H9 (cell line): ENCODE measurements around the gene NEAT1. TPM values are rescaled to one million over a fixed set of nuclear protein-coding genes. Genes with fewer than 3 reads are reported as not detected.

Experiments used
- DNase-seq: peaks from one replicate; pipeline ENCODE4 v3.0.0-alpha.2; 2017
- H2AFZ ChIP-seq: one replicate; pipeline ENCODE4 v1.6.1; 2013; ENCODE audit warnings: mild to moderate bottlenecking, low read length, control low read depth, moderate library complexity
- H2AK5ac ChIP-seq: 2 replicates; pipeline ENCODE4 v1.6.1; 2013; ENCODE audit warnings: low read length, control low read depth, mixed read lengths; ENCODE audit not compliant: insufficient read length
- H2BK120ac ChIP-seq: one replicate; pipeline ENCODE4 v1.6.1; 2013; ENCODE audit warnings: low read depth, mild to moderate bottlenecking, low read length, control low read depth, inconsistent platforms; ENCODE audit not compliant: poor library complexity, severe bottlenecking
- H2BK12ac ChIP-seq: 2 replicates; pipeline ENCODE4 v1.6.1; 2013; ENCODE audit warnings: low read length, control low read depth, mixed read lengths, low read depth; ENCODE audit not compliant: insufficient read length
- H2BK15ac ChIP-seq: 2 replicates; pipeline ENCODE4 v1.6.1; 2013; ENCODE audit warnings: low read depth, low read length, control low read depth
- H2BK20ac ChIP-seq: one replicate; pipeline ENCODE4 v1.6.1; 2013; ENCODE audit warnings: low read depth, mild to moderate bottlenecking, low read length, control low read depth, inconsistent platforms; ENCODE audit not compliant: poor library complexity, severe bottlenecking
- H2BK5ac ChIP-seq: 2 replicates; pipeline ENCODE4 v1.6.1; 2013; ENCODE audit warnings: low read length, control low read depth, mixed read lengths; ENCODE audit not compliant: insufficient read length
- H3K14ac ChIP-seq: 2 replicates; pipeline ENCODE4 v1.6.1; 2013; ENCODE audit warnings: low read length, control low read depth; ENCODE audit not compliant: insufficient read depth
- H3K18ac ChIP-seq: 2 replicates; pipeline ENCODE4 v1.6.1; 2013; ENCODE audit warnings: low read depth, mild to moderate bottlenecking, mixed read lengths, low read length, control low read depth; ENCODE audit not compliant: insufficient read length
- H3K23ac ChIP-seq: 2 replicates; pipeline ENCODE4 v1.6.1; 2013; ENCODE audit warnings: low read length, control low read depth, mixed read lengths, low read depth; ENCODE audit not compliant: insufficient read length
- H3K23me2 ChIP-seq: 2 replicates; pipeline ENCODE4 v1.6.1; 2013; ENCODE audit warnings: low read depth, mild to moderate bottlenecking, mixed read lengths, low read length, control low read depth; ENCODE audit not compliant: insufficient read length, poor library complexity, severe bottlenecking
- H3K27ac ChIP-seq: 2 replicates; pipeline ENCODE4 v1.5.1; 2013; ENCODE audit warnings: low read length, control low read depth, mixed read lengths, low read depth; ENCODE audit not compliant: insufficient read length
- H3K27me3 ChIP-seq: 2 replicates; pipeline ENCODE4 v1.6.1; 2013; ENCODE audit warnings: low read length, control low read depth, inconsistent platforms; ENCODE audit not compliant: insufficient read depth
- H3K4ac ChIP-seq: 2 replicates; pipeline ENCODE4 v1.6.1; 2013; ENCODE audit warnings: low read depth, mild to moderate bottlenecking, control low read depth, inconsistent platforms, low read length, moderate library complexity
- H3K4me1 ChIP-seq: 2 replicates; pipeline ENCODE4 v1.6.1; 2013; ENCODE audit warnings: low read length, control low read depth, inconsistent platforms; ENCODE audit not compliant: insufficient read depth
- H3K4me2 ChIP-seq: 2 replicates; pipeline ENCODE4 v1.6.1; 2013; ENCODE audit warnings: low read length, control low read depth, mixed read lengths; ENCODE audit not compliant: insufficient read length, insufficient read depth
- H3K56ac ChIP-seq: 2 replicates; pipeline ENCODE4 v1.6.1; 2013; ENCODE audit warnings: low read depth, mild to moderate bottlenecking, mixed read lengths, low read length, control low read depth; ENCODE audit not compliant: insufficient read length
- H3K79me1 ChIP-seq: 2 replicates; pipeline ENCODE4 v1.6.1; 2013; ENCODE audit warnings: low read depth, mild to moderate bottlenecking, moderate library complexity, low read length, control low read depth, inconsistent platforms; ENCODE audit not compliant: insufficient read depth, poor library complexity, severe bottlenecking
- H3K79me2 ChIP-seq: 2 replicates; pipeline ENCODE4 v1.6.1; 2013; ENCODE audit warnings: low read length, control low read depth, inconsistent platforms; ENCODE audit not compliant: insufficient read depth
- H3K9ac ChIP-seq: 2 replicates; pipeline ENCODE4 v1.6.1; 2013; ENCODE audit warnings: low read length, control low read depth, mixed read lengths; ENCODE audit not compliant: insufficient read length; ENCODE audit errors: extremely low read depth
- H3K9me3 ChIP-seq: one replicate; pipeline ENCODE4 v1.6.1; 2013; ENCODE audit warnings: low read depth, low read length, inconsistent platforms; ENCODE audit not compliant: control insufficient read depth
- H3T11ph ChIP-seq: one replicate; pipeline ENCODE4 v1.6.1; 2013; ENCODE audit warnings: mild to moderate bottlenecking, low read length, control low read depth, inconsistent platforms
- H4K20me1 ChIP-seq: one replicate; pipeline ENCODE4 v1.6.1; 2013; ENCODE audit not compliant: control insufficient read depth, insufficient read length, insufficient read depth
- H4K5ac ChIP-seq: 2 replicates; pipeline ENCODE4 v1.6.1; 2013; ENCODE audit warnings: low read depth, mild to moderate bottlenecking, mixed read lengths, low read length, control low read depth; ENCODE audit not compliant: insufficient read length
- H4K8ac ChIP-seq: replicated peaks from 2 replicates; pipeline ENCODE4 v1.6.1; 2013; ENCODE audit warnings: low read length, control low read depth, mixed read lengths, low read depth; ENCODE audit not compliant: insufficient read length
- H4K91ac ChIP-seq: 2 replicates; pipeline ENCODE4 v1.6.1; 2013; ENCODE audit warnings: low read depth, mild to moderate bottlenecking, moderate library complexity, mixed read lengths, low read length, control low read depth; ENCODE audit not compliant: insufficient read length
- H3K27ac Mint-ChIP-seq, 3 experiments: 2 replicates in 2 of 3; 3 replicates in 1 of 3; pipeline ENCODE4 v1.8.0; 2020 to 2021; ENCODE audit warnings: mixed read lengths in 3 of 3, mild to moderate bottlenecking in 1 of 3, moderate library complexity in 1 of 3
- H3K27me3 Mint-ChIP-seq: 2 replicates; pipeline ENCODE4 v1.8.0; 2021; ENCODE audit warnings: low read depth, mild to moderate bottlenecking, moderate library complexity, mixed read lengths
- H3K36me3 Mint-ChIP-seq, 3 experiments: 2 replicates in 2 of 3; 3 replicates in 1 of 3; pipeline ENCODE4 v1.8.0; 2020 to 2021; ENCODE audit warnings: low read depth in 3 of 3, mixed read lengths in 3 of 3; ENCODE audit not compliant: insufficient read depth in 1 of 3
- H3K4me1 Mint-ChIP-seq, 2 experiments: 2 replicates each; pipeline ENCODE4 v1.8.0; 2020; ENCODE audit warnings: mixed read lengths in 2 of 2
- H3K4me3 Mint-ChIP-seq, 2 experiments: 2 replicates in 1 of 2; 3 replicates in 1 of 2; pipeline ENCODE4 v1.8.0; 2020 to 2021; ENCODE audit warnings: mild to moderate bottlenecking in 2 of 2, mixed read lengths in 2 of 2, moderate library complexity in 1 of 2
- H3K9me3 Mint-ChIP-seq, 2 experiments: 2 replicates in 1 of 2; 3 replicates in 1 of 2; pipeline ENCODE4 v1.8.0; 2020; ENCODE audit warnings: mild to moderate bottlenecking in 2 of 2, mixed read lengths in 2 of 2, moderate library complexity in 1 of 2
- WGBS: extraction: QIAGEN DNeasy Blood & Tissue Kit; methylation state at CpG from one replicate; pipeline ENCODE4 v1.1.7; 2013; ENCODE audit warnings: missing lambda C conversion rate, low lambda C conversion rate, mixed read lengths; ENCODE audit not compliant: insufficient read length; ENCODE audit errors: extremely low coverage; 5-methylcytosine and 5-hydroxymethylcytosine counted together
- total RNA-seq: library from RNA; stranded (reverse); gene quantifications from 2 replicates; pipeline ENCODE4 v1.2.1, GENCODE V29; 2021
- TF ChIP-seq, protein P1 (sequence below): fragments of 200-600 bp; sonication (generic); conservative IDR thresholded peaks from 3 replicates; pipeline ENCODE4 v1.8.0; 2021; ENCODE audit warnings: antibody characterized with exemption, mild to moderate bottlenecking

The NEAT1 gene
- total RNA-seq, 1 experiment from 2014 or later = 12.7 TPM

DNA sequence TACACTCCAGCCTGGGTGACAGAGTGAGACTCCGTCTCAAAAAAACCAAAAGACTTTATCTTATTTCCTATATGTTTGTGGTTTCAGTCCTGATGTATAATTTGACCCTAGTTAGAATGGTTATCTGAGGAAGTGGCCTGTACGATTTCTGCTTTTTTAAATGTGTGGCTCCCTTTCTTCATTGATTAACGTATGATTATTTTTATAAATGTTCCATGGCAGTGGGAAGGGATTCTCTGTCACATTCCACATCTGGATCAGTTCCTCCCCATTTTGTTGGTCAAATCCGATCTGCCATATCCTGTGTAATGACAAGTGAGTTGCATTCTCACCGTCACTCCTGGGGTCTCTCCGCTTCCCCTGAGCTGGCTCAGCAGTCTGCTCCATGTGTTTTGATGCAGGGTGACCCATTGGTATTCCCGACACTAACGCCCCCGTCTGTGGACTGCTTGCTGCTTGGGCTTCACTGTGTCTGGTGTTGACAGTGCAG lies 20.3 kb downstream of the NEAT1 start:
- H3K79me2 ChIP-seq = no peaks in the 10 kb centered on the region
- H3K79me1 ChIP-seq = no peaks in the 10 kb centered on the region
- no peaks in the 10 kb centered on the region for H3K4me1 ChIP-seq
- H4K8ac ChIP-seq = no peak overlapping the region
- H2BK20ac ChIP-seq = no peak overlapping the region
- Mint-ChIP-seq H3K27ac (no peak overlapping the region), H3K9me3 (no peaks in the 10 kb centered on the region), H3K36me3 (peaks cover 0 to 2% (median 0%) of the 10 kb centered on the region in 3 experiments; a peak in 2 of 7 replicates), H3K4me1 (peaks cover 4% of the 10 kb centered on the region in 2 experiments; a peak in 2 of 4 replicates), H3K4me3 (no peak overlapping the region), H3K27me3 (peaks cover 9% of the 10 kb centered on the region)
- H3K9me3 ChIP-seq = no peaks in the 10 kb centered on the region
- no peak overlapping the region for H2BK5ac ChIP-seq
- no peaks in the 10 kb centered on the region for H3K23me2 ChIP-seq
- WGBS = no CpG with 5 or more reads among the region's 9 CpGs
- no peak overlapping the region for H3K4ac ChIP-seq
- no peak overlapping the region for H4K91ac ChIP-seq
- no peak overlapping the region for H3K23ac ChIP-seq
- no peak overlapping the region for H3K14ac ChIP-seq
- H3K27me3 ChIP-seq = no peaks in the 10 kb centered on the region
- H4K5ac ChIP-seq = no peak overlapping the region
- TF ChIP-seq, protein P1, sequence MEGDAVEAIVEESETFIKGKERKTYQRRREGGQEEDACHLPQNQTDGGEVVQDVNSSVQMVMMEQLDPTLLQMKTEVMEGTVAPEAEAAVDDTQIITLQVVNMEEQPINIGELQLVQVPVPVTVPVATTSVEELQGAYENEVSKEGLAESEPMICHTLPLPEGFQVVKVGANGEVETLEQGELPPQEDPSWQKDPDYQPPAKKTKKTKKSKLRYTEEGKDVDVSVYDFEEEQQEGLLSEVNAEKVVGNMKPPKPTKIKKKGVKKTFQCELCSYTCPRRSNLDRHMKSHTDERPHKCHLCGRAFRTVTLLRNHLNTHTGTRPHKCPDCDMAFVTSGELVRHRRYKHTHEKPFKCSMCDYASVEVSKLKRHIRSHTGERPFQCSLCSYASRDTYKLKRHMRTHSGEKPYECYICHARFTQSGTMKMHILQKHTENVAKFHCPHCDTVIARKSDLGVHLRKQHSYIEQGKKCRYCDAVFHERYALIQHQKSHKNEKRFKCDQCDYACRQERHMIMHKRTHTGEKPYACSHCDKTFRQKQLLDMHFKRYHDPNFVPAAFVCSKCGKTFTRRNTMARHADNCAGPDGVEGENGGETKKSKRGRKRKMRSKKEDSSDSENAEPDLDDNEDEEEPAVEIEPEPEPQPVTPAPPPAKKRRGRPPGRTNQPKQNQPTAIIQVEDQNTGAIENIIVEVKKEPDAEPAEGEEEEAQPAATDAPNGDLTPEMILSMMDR = no peak
- no peak overlapping the region for H2AK5ac ChIP-seq
- H3K56ac ChIP-seq = no peak overlapping the region
- no peak for DNase-seq
- no peaks in the 10 kb centered on the region for H4K20me1 ChIP-seq
- H2BK120ac ChIP-seq = no peak overlapping the region
- H3K27ac ChIP-seq = no peak overlapping the region
- no peak overlapping the region for H2BK15ac ChIP-seq
- no peak overlapping the region for H3K4me2 ChIP-seq
- no peak overlapping the region for H3T11ph ChIP-seq
- no peak overlapping the region for H3K18ac ChIP-seq
- no peak overlapping the region for H3K9ac ChIP-seq
- no peak overlapping the region for H2BK12ac ChIP-seq
- no peak overlapping the region for H2AFZ ChIP-seq
